Activated T-helper 17 cell treated with anti-CD3 and anti-CD28 coated beads, Interleukin-2, amount 50 U/mL, for 72 hours (primary cell): Measurements from ENCODE around the gene OPRM1. TPM values are rescaled to one million over a fixed set of nuclear protein-coding genes. Genes with fewer than 3 reads are reported as not detected.
"Not testable (repeated sequence)": the region's sequence is repeated elsewhere in the genome, so short reads cannot be mapped to it uniquely, and the experiment has no call there.

Experiments used
- ATAC-seq: fragments of 150-1000 bp; cut with Tn5 transposase; replicated peaks from 2 replicates; pipeline ENCODE4 v1.10.0; 2021; ENCODE audit warnings: mild to moderate bottlenecking, moderate library complexity
- H3K27ac Mint-ChIP-seq: one replicate; pipeline ENCODE4 v1.8.0; 2022; ENCODE audit warnings: mixed read lengths
- H3K27me3 Mint-ChIP-seq: one replicate; pipeline ENCODE4 v1.8.0; 2022; ENCODE audit warnings: mixed read lengths
- H3K36me3 Mint-ChIP-seq: one replicate; pipeline ENCODE4 v1.8.0; 2022; ENCODE audit warnings: low read depth, mild to moderate bottlenecking, mixed read lengths
- H3K4me1 Mint-ChIP-seq: one replicate; pipeline ENCODE4 v1.8.0; 2022; ENCODE audit warnings: mixed read lengths
- H3K4me3 Mint-ChIP-seq: one replicate; pipeline ENCODE4 v1.8.0; 2022; ENCODE audit warnings: mild to moderate bottlenecking, mixed read lengths
- H3K9me3 Mint-ChIP-seq: one replicate; pipeline ENCODE4 v1.8.0; 2022; ENCODE audit warnings: mixed read lengths
- total RNA-seq, 2 donors: library from RNA; stranded (reverse); gene quantifications; one replicate each; pipeline ENCODE4 v1.2.3, GENCODE V29; 2022

The OPRM1 gene
- total RNA-seq, 2 donors from 2014 or later, result not detected

- no peak for ATAC-seq
- Mint-ChIP-seq H3K36me3 (no peaks in the 10 kb centered on the region), H3K27me3 (peaks cover 14% of the 10 kb centered on the region), H3K9me3 (no peaks in the 10 kb centered on the region), H3K4me1 (no peaks in the 10 kb centered on the region), H3K4me3 (no peak overlapping the region), H3K27ac (no peak overlapping the region)
These were observed 104.7 kb downstream of the OPRM1 start for GRCh38 chr6:154143753-154144152.

GRCh38 chr6:154154389-154154967, 115.4 kb downstream of the OPRM1 start:
- no peak overlapping the region for H3K27ac Mint-ChIP-seq
- no peak for ATAC-seq

GRCh38 chr6:154156135-154156896, 117.3 kb downstream of the OPRM1 start:
- H3K4me3 Mint-ChIP-seq, result peak overlapping the region; percentile 78
- H3K4me1 Mint-ChIP-seq, result peaks cover 25% of the 10 kb centered on the region
- H3K9me3 Mint-ChIP-seq, result no peaks in the 10 kb centered on the region
- no peaks in the 10 kb centered on the region for H3K27me3 Mint-ChIP-seq
- H3K27ac Mint-ChIP-seq, result peak overlapping the region; percentile 79
- peaks cover 12% of the 10 kb centered on the region for H3K36me3 Mint-ChIP-seq
- ATAC-seq, result peak; percentile 90

More at GRCh38 chr6:154154389-154154967, 115.4 kb downstream of the OPRM1 start:
- H3K27me3 Mint-ChIP-seq, result no peaks in the 10 kb centered on the region
- no peaks in the 10 kb centered on the region for H3K9me3 Mint-ChIP-seq
- H3K4me1 Mint-ChIP-seq, result peaks cover 25% of the 10 kb centered on the region
- peaks cover 6% of the 10 kb centered on the region for H3K36me3 Mint-ChIP-seq
- H3K4me3 Mint-ChIP-seq, result no peak overlapping the region

- no peaks in the 10 kb centered on the region for H3K9me3 Mint-ChIP-seq
- ATAC-seq, result peak; percentile 44
- H3K27ac Mint-ChIP-seq, result peak overlapping the region; percentile 79
- H3K27me3 Mint-ChIP-seq, result no peaks in the 10 kb centered on the region
- H3K36me3 Mint-ChIP-seq, result peaks cover 12% of the 10 kb centered on the region
- H3K4me1 Mint-ChIP-seq, result peaks cover 25% of the 10 kb centered on the region
- peak overlapping the region; percentile 78 for H3K4me3 Mint-ChIP-seq
These were observed 118.0 kb downstream of the OPRM1 start for GRCh38 chr6:154157082-154157481.

- Mint-ChIP-seq H3K4me1 (peaks cover 25% of the 10 kb centered on the region), H3K4me3 (peak overlapping the region; percentile 78)
- no peak for ATAC-seq
These were observed 118.7 kb downstream of the OPRM1 start for GRCh38 chr6:154157706-154158105.

GRCh38 chr6:154159126-154159525, 120.1 kb downstream of the OPRM1 start:
- Mint-ChIP-seq H3K4me1 (peaks cover 25% of the 10 kb centered on the region), H3K27me3 (no peaks in the 10 kb centered on the region), H3K9me3 (no peaks in the 10 kb centered on the region), H3K4me3 (no peak overlapping the region), H3K36me3 (peaks cover 12% of the 10 kb centered on the region), H3K27ac (no peak overlapping the region)
- ATAC-seq, result no peak

More at GRCh38 chr6:154157706-154158105, 118.7 kb downstream of the OPRM1 start:
- Mint-ChIP-seq H3K27ac (peak overlapping the region; percentile 79), H3K27me3 (no peaks in the 10 kb centered on the region), H3K36me3 (peaks cover 12% of the 10 kb centered on the region), H3K9me3 (no peaks in the 10 kb centered on the region)

GRCh38 chr6:154161689-154162088, 122.6 kb downstream of the OPRM1 start:
- H3K27ac Mint-ChIP-seq, result no peak overlapping the region
- peaks cover 22% of the 10 kb centered on the region for H3K36me3 Mint-ChIP-seq
- no peak overlapping the region for H3K4me3 Mint-ChIP-seq
- peak; percentile 77 for ATAC-seq
- no peaks in the 10 kb centered on the region for H3K9me3 Mint-ChIP-seq
- H3K27me3 Mint-ChIP-seq, result no peaks in the 10 kb centered on the region
- peaks cover 19% of the 10 kb centered on the region for H3K4me1 Mint-ChIP-seq

- Mint-ChIP-seq H3K4me1 (peaks cover 6% of the 10 kb centered on the region), H3K9me3 (no peaks in the 10 kb centered on the region)
- ATAC-seq, result no peak
These were observed 125.4 kb downstream of the OPRM1 start for GRCh38 chr6:154164397-154164796.

GRCh38 chr6:154165478-154165877, 126.4 kb downstream of the OPRM1 start:
- H3K4me1 Mint-ChIP-seq, result peaks cover 13% of the 10 kb centered on the region
- no peaks in the 10 kb centered on the region for H3K27me3 Mint-ChIP-seq
- ATAC-seq, result no peak
- no peak overlapping the region for H3K4me3 Mint-ChIP-seq
- H3K9me3 Mint-ChIP-seq, result no peaks in the 10 kb centered on the region
- no peak overlapping the region for H3K27ac Mint-ChIP-seq
- H3K36me3 Mint-ChIP-seq, result peaks cover 35% of the 10 kb centered on the region

More at GRCh38 chr6:154164397-154164796, 125.4 kb downstream of the OPRM1 start:
- no peak overlapping the region for H3K27ac Mint-ChIP-seq
- peaks cover 37% of the 10 kb centered on the region for H3K36me3 Mint-ChIP-seq
- H3K4me3 Mint-ChIP-seq, result no peak overlapping the region
- H3K27me3 Mint-ChIP-seq, result no peaks in the 10 kb centered on the region

GRCh38 chr6:154166140-154166539, 127.1 kb downstream of the OPRM1 start:
- H3K9me3 Mint-ChIP-seq, result no peaks in the 10 kb centered on the region
- peaks cover 14% of the 10 kb centered on the region for H3K4me1 Mint-ChIP-seq
- ATAC-seq, result no peak
- no peak overlapping the region for H3K27ac Mint-ChIP-seq
- peaks cover 42% of the 10 kb centered on the region for H3K36me3 Mint-ChIP-seq
- H3K27me3 Mint-ChIP-seq, result no peaks in the 10 kb centered on the region
- no peak overlapping the region for H3K4me3 Mint-ChIP-seq

- no peak overlapping the region for H3K4me3 Mint-ChIP-seq
- H3K9me3 Mint-ChIP-seq, result no peaks in the 10 kb centered on the region
- peaks cover 14% of the 10 kb centered on the region for H3K4me1 Mint-ChIP-seq
- H3K36me3 Mint-ChIP-seq, result peaks cover 44% of the 10 kb centered on the region
- H3K27ac Mint-ChIP-seq, result no peak overlapping the region
- ATAC-seq, result no peak
- no peaks in the 10 kb centered on the region for H3K27me3 Mint-ChIP-seq
These were observed 128.1 kb downstream of the OPRM1 start for GRCh38 chr6:154167126-154167525.

GRCh38 chr6:154169193-154169847, 130.3 kb downstream of the OPRM1 start:
- Mint-ChIP-seq H3K9me3 (peaks cover 6% of the 10 kb centered on the region), H3K4me3 (peak overlapping the region; percentile 14), H3K4me1 (peaks cover 21% of the 10 kb centered on the region), H3K27me3 (no peaks in the 10 kb centered on the region), H3K36me3 (peaks cover 60% of the 10 kb centered on the region), H3K27ac (no peak overlapping the region)
- ATAC-seq, result peak; percentile 90

- H3K27me3 Mint-ChIP-seq, result no peaks in the 10 kb centered on the region
- peaks cover 29% of the 10 kb centered on the region for H3K4me1 Mint-ChIP-seq
- H3K9me3 Mint-ChIP-seq, result peaks cover 8% of the 10 kb centered on the region
- ATAC-seq, result no peak
- no peak overlapping the region for H3K27ac Mint-ChIP-seq
- peaks cover 58% of the 10 kb centered on the region for H3K36me3 Mint-ChIP-seq
- peak overlapping the region; percentile 3 for H3K4me3 Mint-ChIP-seq
These were observed 131.1 kb downstream of the OPRM1 start for GRCh38 chr6:154170106-154170505.

GRCh38 chr6:154172393-154172792, 133.4 kb downstream of the OPRM1 start:
- not testable (repeated sequence) for H3K27me3 Mint-ChIP-seq, H3K9me3 Mint-ChIP-seq, H3K27ac Mint-ChIP-seq, ATAC-seq, H3K4me3 Mint-ChIP-seq
- H3K4me1 Mint-ChIP-seq, result peaks cover 28% of the 10 kb centered on the region
- peaks cover 59% of the 10 kb centered on the region for H3K36me3 Mint-ChIP-seq

- H3K4me1 Mint-ChIP-seq, result peaks cover 17% of the 10 kb centered on the region
- H3K27ac Mint-ChIP-seq, result peak overlapping the region; percentile 9
- peaks cover 3% of the 10 kb centered on the region for H3K9me3 Mint-ChIP-seq
- no peaks in the 10 kb centered on the region for H3K27me3 Mint-ChIP-seq
- H3K36me3 Mint-ChIP-seq, result peaks cover 42% of the 10 kb centered on the region
- H3K4me3 Mint-ChIP-seq, result no peak overlapping the region
- no peak for ATAC-seq
These were observed 140.4 kb downstream of the OPRM1 start for GRCh38 chr6:154179434-154179833.
